ENCODE measurements around the gene PTPN20.

The PTPN20 gene

GRCh38 chr10:47048526-47048905, 137.3 kb downstream of the PTPN20 start:
- TF ChIP-seq CTCF (IDR thresholded peaks at IDR 0.05; ENCODE audit: low read length, missing control alignments): no peak
- no peak overlapping the region for H3K4me3 ChIP-seq (replicated peaks; ENCODE audit: low read depth, low read length)
- DNase-seq (ENCODE audit: low read depth): peak; percentile 32

GRCh38 chr10:47049056-47049851, 138.0 kb downstream of the PTPN20 start:
- no peak for DNase-seq (ENCODE audit: low read depth)
- H3K4me3 ChIP-seq (replicated peaks; ENCODE audit: low read depth, low read length): no peak overlapping the region
- TF ChIP-seq CTCF (IDR thresholded peaks at IDR 0.05; ENCODE audit: low read length, missing control alignments): no peak

GRCh38 chr10:47049906-47050305, 138.7 kb downstream of the PTPN20 start:
- no peak for DNase-seq (ENCODE audit: low read depth)
- no peak overlapping the region for H3K4me3 ChIP-seq (replicated peaks; ENCODE audit: low read depth, low read length)
- no peak for TF ChIP-seq CTCF (IDR thresholded peaks at IDR 0.05; ENCODE audit: low read length, missing control alignments)

GRCh38 chr10:47050618-47051455, 139.6 kb downstream of the PTPN20 start:
- no peak overlapping the region for H3K4me3 ChIP-seq (replicated peaks; ENCODE audit: low read depth, low read length)
- DNase-seq (ENCODE audit: low read depth): no peak
- no peak for TF ChIP-seq CTCF (IDR thresholded peaks at IDR 0.05; ENCODE audit: low read length, missing control alignments)

GRCh38 chr10:47051741-47052238, 140.6 kb downstream of the PTPN20 start:
- TF ChIP-seq CTCF (IDR thresholded peaks at IDR 0.05; ENCODE audit: low read length, missing control alignments): no peak
- H3K4me3 ChIP-seq (replicated peaks; ENCODE audit: low read depth, low read length): no peak overlapping the region
- DNase-seq (ENCODE audit: low read depth): no peak

Measured in fibroblast of pulmonary artery (primary cell).